GM12878 (cell line): ENCODE results near the gene EHD2. TPM values are rescaled to one million over a fixed set of nuclear protein-coding genes. Genes with fewer than 3 reads are reported as not detected.

Source experiments
- ATAC-seq: fragments of 200-7000 bp; cut with Tn5 transposase; 3 replicates; pipeline ENCODE4 v1.9.1; 2020; ENCODE audit warnings: mild to moderate bottlenecking, moderate library complexity
- BruUV-seq: library from RNA; stranded (reverse); fragments of 400-500 nt; replicated peaks from 2 replicates; lab custom pipeline; 2021; lab: Mats Ljungman, UMichigan
- CTCF ChIA-PET: fragments of 300-600 bp; sonication (Branson Sonifier 250); formaldehyde crosslinking; extraction: SDS; loops from one replicate; lab custom pipeline; 2021; ENCODE audit warnings: inconsistent platforms; lab: Yijun Ruan, JAX
- POLR2A ChIA-PET: fragments of 350-600 bp; formaldehyde crosslinking; extraction: SDS; loops from one replicate; lab custom pipeline; 2021; ENCODE audit warnings: inconsistent platforms; lab: Charles Lee
- RAD21 ChIA-PET: fragments of 300-600 bp; sonication (Branson Sonifier 250); formaldehyde crosslinking; loops from one replicate; lab custom pipeline; 2023; ENCODE audit warnings: antibody characterized with exemption; ENCODE audit not compliant: unreplicated experiment; lab: Charles Lee
- SMC1A ChIA-PET: fragments of 300-600 bp; sonication (Branson Sonifier 250); formaldehyde crosslinking; loops from one replicate; lab custom pipeline; 2023; ENCODE audit not compliant: unreplicated experiment, uncharacterized antibody; lab: Charles Lee
- DNase-seq: peaks from one replicate; pipeline ENCODE4 v3.0.0-alpha.2; 2011; ENCODE audit warnings: low read depth, low spot score
- FAIRE-seq: peaks from 3 replicates; lab custom pipeline; 2011; peaks lifted over from hg19 to GRCh38; lab: Jason Lieb, UNC
- H2AFZ ChIP-seq: 2 replicates; pipeline ENCODE4 v1.6.0; 2011; ENCODE audit warnings: low read depth, low read length, control low read depth; ENCODE audit not compliant: control insufficient read depth
- H3K27ac ChIP-seq: 2 replicates; pipeline ENCODE4 v1.5.1; 2011; ENCODE audit warnings: control low read depth; ENCODE audit not compliant: control insufficient read depth, insufficient read depth
- H3K27me3 ChIP-seq, 2 experiments: replicated peaks in 1 of 2; 2 replicates each; pipeline versions ENCODE4 v1.6.0 to v1.6.1; 2011; ENCODE audit warnings: low read length in 1 of 2; ENCODE audit not compliant: control insufficient read depth in 2 of 2, insufficient read depth in 2 of 2
- H3K36me3 ChIP-seq, 2 experiments: 2 replicates each; pipeline ENCODE4 v1.5.1; 2011; ENCODE audit warnings: low read length in 1 of 2; ENCODE audit not compliant: control insufficient read depth in 2 of 2, insufficient read depth in 2 of 2
- H3K4me1 ChIP-seq: 2 replicates; pipeline ENCODE4 v1.6.1; 2011; ENCODE audit warnings: mild to moderate bottlenecking, low read length, moderate library complexity, mixed read lengths; ENCODE audit not compliant: control insufficient read depth, insufficient read depth
- H3K4me2 ChIP-seq: 2 replicates; pipeline ENCODE4 v1.6.0; 2011; ENCODE audit warnings: control low read depth; ENCODE audit not compliant: control insufficient read depth, insufficient read depth
- H3K4me3 ChIP-seq: fragments of 200-600 bp; sonication (generic); 2 replicates; pipeline ENCODE4 v1.5.1; 2016
- H3K79me2 ChIP-seq: 2 replicates; pipeline ENCODE4 v1.6.0; 2011; ENCODE audit warnings: low read length; ENCODE audit not compliant: control insufficient read depth, insufficient read depth
- H3K9ac ChIP-seq: 2 replicates; pipeline ENCODE4 v1.8.0; 2011; ENCODE audit warnings: low read length, control low read depth, mixed read lengths; ENCODE audit not compliant: control insufficient read depth, insufficient read depth
- H3K9me3 ChIP-seq: replicated peaks from 3 replicates; pipeline ENCODE4 v1.5.1; 2011; ENCODE audit warnings: mild to moderate bottlenecking, low read length; ENCODE audit not compliant: control insufficient read depth, insufficient read depth
- H4K20me1 ChIP-seq: 2 replicates; pipeline ENCODE4 v1.6.0; 2011; ENCODE audit not compliant: control insufficient read depth, insufficient read depth
- ASH2L ChIP-seq: fragments of 300-600, 200-600 bp; sonication (generic); IDR thresholded peaks from 2 replicates; pipeline ENCODE4 v1.6.1; 2017; ENCODE audit warnings: low read depth, mild to moderate bottlenecking, borderline replicate concordance
- EGR1 ChIP-seq, 2 experiments: IDR thresholded peaks; 1 replicate in 1 of 2; 2 replicates in 1 of 2; pipeline ENCODE4 v1.6.1; 2011 to 2012; ENCODE audit warnings: low read depth in 2 of 2, low read length in 2 of 2, borderline replicate concordance in 1 of 2, mild to moderate bottlenecking in 1 of 2, moderate library complexity in 1 of 2
- EP300 ChIP-seq, 2 experiments: fragments of 150-350 bp in 1 of 2; IDR thresholded peaks; 2 replicates each; pipeline ENCODE4 v1.6.1; 2011 to 2012; ENCODE audit warnings: low read depth in 2 of 2, low read length in 2 of 2, borderline replicate concordance in 1 of 2, improper control_type of control experiment in 1 of 2, inconsistent platforms in 1 of 2; ENCODE audit not compliant: control insufficient read depth in 1 of 2
- FOXK2 ChIP-seq: fragments of 450-650 bp; IDR thresholded peaks from 2 replicates; pipeline ENCODE4 v1.6.1; 2017; ENCODE audit warnings: mild to moderate bottlenecking, moderate library complexity
- MTA2 ChIP-seq: fragments of 450-650 bp; IDR thresholded peaks from 2 replicates; pipeline ENCODE4 v1.6.1; 2016; ENCODE audit warnings: low read depth, mild to moderate bottlenecking, moderate library complexity
- PAX5 ChIP-seq: IDR thresholded peaks from 2 replicates; pipeline ENCODE4 v1.6.1; 2011; ENCODE audit warnings: low read depth, low read length, borderline replicate concordance
- POLR2A ChIP-seq: IDR thresholded peaks from 2 replicates; pipeline ENCODE4 v1.6.1; 2011; ENCODE audit warnings: low read depth, mild to moderate bottlenecking, low read length
- RAD51 ChIP-seq: fragments of 450-650 bp; IDR thresholded peaks from 2 replicates; pipeline ENCODE4 v1.6.1; 2016; ENCODE audit warnings: moderate library complexity, mild to moderate bottlenecking, inconsistent platforms
- SMAD5 ChIP-seq: IDR thresholded peaks from 2 replicates; pipeline ENCODE4 v1.6.1; 2016; ENCODE audit warnings: antibody characterized with exemption, low read depth
- SMC3 ChIP-seq: IDR thresholded peaks from 2 replicates; pipeline ENCODE4 v1.6.1; 2011; ENCODE audit warnings: low read length, improper control_type of control experiment, borderline replicate concordance
- SRF ChIP-seq, 2 experiments: IDR thresholded peaks; 2 replicates each; pipeline ENCODE4 v1.6.1; 2011; ENCODE audit warnings: low read depth in 2 of 2, low read length in 2 of 2, mild to moderate bottlenecking in 1 of 2, moderate library complexity in 1 of 2
- YBX1 ChIP-seq: fragments of 450-650 bp; IDR thresholded peaks from 2 replicates; pipeline ENCODE4 v1.6.1; 2016; ENCODE audit warnings: antibody characterized with exemption
- ZNF207 ChIP-seq: fragments of 450-650 bp; IDR thresholded peaks from 2 replicates; pipeline ENCODE4 v1.6.1; 2014; ENCODE audit warnings: antibody characterized with exemption, mild to moderate bottlenecking, borderline replicate concordance
- WGBS: methylation state at CpG from one replicate; pipeline ENCODE4 v1.1.6; 2016; ENCODE audit warnings: low lambda C conversion rate; ENCODE audit not compliant: insufficient replicate concordance, insufficient coverage; ENCODE audit errors: missing lambda C conversion rate; 5-methylcytosine and 5-hydroxymethylcytosine counted together
- in situ Hi-C: fragments of 300-500 bp; cut with MboI; formaldehyde crosslinking; loops from 9 replicates; pipeline ENCODE4 v1.14.3; 2018; ENCODE audit warnings: mixed read lengths
- intact Hi-C: fragments of 100-400 bp; cut with micrococcal nuclease; formaldehyde crosslinking; loops from one replicate; pipeline ENCODE4 v1.14.2; 2022; ENCODE audit not compliant: unreplicated experiment
- polyA plus RNA-seq, 11 experiments: library from polyadenylated mRNA; depleted of rRNA in 4 of 11; unstranded in 6 of 11; stranded (reverse) in 5 of 11; fragments of >200 nt; fragmentation: Nextera tagmentation in 4 of 11; fragmentation: Illumina TruSeq in 1 of 11; extraction: Ambion mirVana in 4 of 11; extraction: Trizol in 1 of 11; gene quantifications; 1 replicate in 1 of 11; 2 replicates in 10 of 11; pipeline versions ENCODE4 v1.2.1 to v1.2.3, GENCODE V29; 2011 to 2016; ENCODE audit warnings: inconsistent platforms in 2 of 11, missing spikeins in 2 of 11, low read depth in 1 of 11
- total RNA-seq, 4 experiments: library from RNA; depleted of rRNA in 3 of 4; stranded (reverse); fragments of >200 nt in 3 of 4; fragmentation: Illumina TruSeq in 1 of 4; extraction: Trizol in 1 of 4; gene quantifications; 2 replicates each; pipeline versions ENCODE4 v1.2.1 to v1.2.3, GENCODE V29; 2013 to 2021
- TF ChIP-seq, protein P1 (sequence below): fragments of 450-650 bp; IDR thresholded peaks from 2 replicates; pipeline ENCODE4 v1.6.1; 2014; ENCODE audit warnings: mild to moderate bottlenecking

The EHD2 gene
- total and polyA plus RNA-seq, 10 of the 15 experiments (the other 5 are each of a cell fraction or from before 2014, with no cell fraction given), result 0.12 to 0.24 (median 0.23) TPM; not detected in 7

DNA sequence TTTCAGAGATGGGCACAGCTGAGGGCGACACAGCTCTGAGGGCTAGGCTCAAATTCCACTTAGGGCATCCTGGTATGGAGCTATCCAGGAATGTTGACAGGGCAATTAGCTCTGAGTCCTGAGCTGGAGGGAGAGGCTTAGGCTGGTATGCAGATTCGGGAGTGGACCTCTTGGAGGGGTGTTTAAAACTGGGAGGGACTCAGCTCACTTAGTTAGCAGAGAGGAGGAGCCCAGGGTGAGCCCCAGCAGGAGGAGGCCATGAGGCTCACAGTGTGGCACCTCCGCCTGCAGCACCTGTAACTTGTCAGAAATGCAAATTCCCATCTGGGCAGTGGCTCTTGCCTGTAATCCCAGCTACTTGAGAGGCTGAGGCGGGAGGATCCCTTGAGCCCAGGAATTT is 21.9 kb downstream of the EHD2 start:
- Histone ChIP-seq H3K4me1 (no peaks in the 10 kb centered on the region), H3K27ac (no peak overlapping the region), H4K20me1 (no peaks in the 10 kb centered on the region), H3K36me3 (no peaks in the 10 kb centered on the region), H3K9ac (no peak overlapping the region)
- POLR2A ChIA-PET, result no interaction called here
- no peak for TF ChIP-seq YBX1
- no peak for TF ChIP-seq POLR2A
- TF ChIP-seq EGR1 (IDR thresholded peaks at IDR 0.05; ENCODE audit: borderline replicate concordance in 1 of 2, low read depth in 2 of 2, low read length in 2 of 2), result no peak
- TF ChIP-seq FOXK2, result no peak
- TF ChIP-seq SRF (IDR thresholded peaks at IDR 0.05; ENCODE audit: low read depth in 2 of 2, low read length in 2 of 2), result no peak
- no peak for TF ChIP-seq SMC3
- no peak for TF ChIP-seq RAD51
- no peak for TF ChIP-seq EP300 (IDR thresholded peaks at IDR 0.05; ENCODE audit: borderline replicate concordance in 1 of 2, control insufficient read depth in 1 of 2, low read depth in 2 of 2, low read length in 2 of 2)
- TF ChIP-seq, protein P1, sequence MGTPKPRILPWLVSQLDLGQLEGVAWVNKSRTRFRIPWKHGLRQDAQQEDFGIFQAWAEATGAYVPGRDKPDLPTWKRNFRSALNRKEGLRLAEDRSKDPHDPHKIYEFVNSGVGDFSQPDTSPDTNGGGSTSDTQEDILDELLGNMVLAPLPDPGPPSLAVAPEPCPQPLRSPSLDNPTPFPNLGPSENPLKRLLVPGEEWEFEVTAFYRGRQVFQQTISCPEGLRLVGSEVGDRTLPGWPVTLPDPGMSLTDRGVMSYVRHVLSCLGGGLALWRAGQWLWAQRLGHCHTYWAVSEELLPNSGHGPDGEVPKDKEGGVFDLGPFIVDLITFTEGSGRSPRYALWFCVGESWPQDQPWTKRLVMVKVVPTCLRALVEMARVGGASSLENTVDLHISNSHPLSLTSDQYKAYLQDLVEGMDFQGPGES, result no peak
- no peak for TF ChIP-seq SMAD5
- TF ChIP-seq ZNF207, result no peak
- no peak for TF ChIP-seq ASH2L
- TF ChIP-seq PAX5, result no peak
- TF ChIP-seq MTA2, result no peak
- TF ChIP-seq, all 136 proteins: peak for 0
- Histone ChIP-seq H3K9me3 (no peaks in the 10 kb centered on the region; the same call in 2 of the 3 replicates), H3K27me3 (no peaks in the 10 kb centered on the region), H3K4me3 (no peak overlapping the region), H3K4me2 (no peak overlapping the region), H3K79me2 (no peaks in the 10 kb centered on the region), H2AFZ (no peak overlapping the region)
- WGBS, result 9% methylated on average over 4 of the region's 4 CpGs
- no TSS peak for BruUV-seq
- no peak for FAIRE-seq
- SMC1A ChIA-PET, result no interaction called here
- CTCF ChIA-PET, result no interaction called here
- RAD21 ChIA-PET, result no interaction called here
- no peak for DNase-seq
- in situ Hi-C loops, result no loop called here
- ATAC-seq, result no peak
- intact Hi-C loops, result no loop called here
